NB4 (cell line): ENCODE data around the gene TUBA1A.

Source experiments
- CTCF ChIP-seq: IDR thresholded peaks from one replicate; pipeline ENCODE4 v1.5.1; 2012; ENCODE audit warnings: low read depth, low read length
- POLR2A ChIP-seq: IDR thresholded peaks from 2 replicates; pipeline ENCODE4 v1.6.1; 2011; ENCODE audit warnings: mild to moderate bottlenecking; ENCODE audit not compliant: insufficient read length; ENCODE audit errors: extremely low read depth

- no peak for TF ChIP-seq CTCF
- TF ChIP-seq POLR2A, result no peak
Measured at GRCh38 chr12:49190974-49191373, 2.1 kb upstream of the TUBA1A start.
